Tibial nerve (tissue), 3 donors: ENCODE results near the gene DNAJC9.

ENCODE experiments used
- CTCF ChIP-seq, 5 experiments: fragments of 200-600 bp in 3 of 5; fragments of 450-650 bp in 2 of 5; sonication (generic) in 3 of 5; IDR thresholded peaks; one replicate each; pipeline ENCODE4 v1.5.1; 2016 to 2019; ENCODE audit warnings: antibody characterized with exemption in 5 of 5, mild to moderate bottlenecking in 3 of 5, moderate library complexity in 2 of 5
- POLR2A ChIP-seq, 2 donors: fragments of 450-650 bp; IDR thresholded peaks; one replicate each; pipeline ENCODE4 v1.6.1; 2017; ENCODE audit warnings: antibody characterized with exemption in 2 of 2, mild to moderate bottlenecking in 2 of 2, moderate library complexity in 2 of 2

- TF ChIP-seq CTCF (IDR thresholded peaks at IDR 0.05) = no peak
- no peak for TF ChIP-seq POLR2A (IDR thresholded peaks at IDR 0.05)
These were observed 8.0 kb downstream of the DNAJC9 start for GRCh38 chr10:73238990-73239566.
